HCT116 (cell line): Measurements from ENCODE around the gene USH1C. TPM values are rescaled to one million over a fixed set of nuclear protein-coding genes. Genes with fewer than 3 reads are reported as not detected.

Experiments used
- ATAC-seq: fragments of 200-7000 bp; cut with Tn5 transposase; 2 replicates; pipeline ENCODE4 v1.9.1; 2020; ENCODE audit warnings: mild to moderate bottlenecking, moderate library complexity
- BruUV-seq: library from RNA; stranded (reverse); fragments of 400-500 nt; replicated peaks from 2 replicates; lab custom pipeline; 2021; lab: Mats Ljungman, UMichigan
- CTCF ChIA-PET: fragments of 300-600 bp; sonication (Branson Sonifier 250); formaldehyde crosslinking; loops from one replicate; lab custom pipeline; 2021; ENCODE audit warnings: antibody characterized with exemption; lab: Charles Lee
- POLR2A ChIA-PET: fragments of 300-600, 350-600 bp; sonication (Branson Sonifier 250); formaldehyde crosslinking; loops from one replicate; lab custom pipeline; 2021; ENCODE audit warnings: antibody characterized with exemption; lab: Charles Lee
- RAD21 ChIA-PET, 2 experiments: fragments of 300-600 bp; sonication (Branson Sonifier 250); formaldehyde crosslinking; loops; one replicate each; lab custom pipeline; 2023; ENCODE audit warnings: low total read pairs in 2 of 2; ENCODE audit not compliant: uncharacterized antibody in 2 of 2, unreplicated experiment in 2 of 2, low non-redundant PET in 1 of 2; lab: Charles Lee
- DNase-seq: peaks from one replicate; pipeline ENCODE4 v3.0.0-alpha.2; 2010; ENCODE audit warnings: low read depth, low spot score
- H2AFZ ChIP-seq: fragments of 200-600 bp; shearing (Covaris generic), sonication (generic); 2 replicates; pipeline ENCODE4 v1.6.1; 2017; ENCODE audit warnings: low read depth, mixed run types, mixed read lengths, antibody characterized with exemption, low read length; ENCODE audit not compliant: poor library complexity, severe bottlenecking
- H3K27ac ChIP-seq: 2 replicates; pipeline ENCODE4 v1.5.1; 2012; ENCODE audit warnings: low read depth, low read length
- H3K27me3 ChIP-seq: fragments of 200-600 bp; sonication (generic); 2 replicates; pipeline ENCODE4 v1.6.1; 2016; ENCODE audit warnings: mixed run types, low read length, mixed read lengths; ENCODE audit not compliant: insufficient read depth
- H3K36me3 ChIP-seq, 2 experiments: fragments of 200-500 bp in 1 of 2; fragments of 200-600 bp in 1 of 2; sonication (Bioruptor generic) in 1 of 2; sonication (generic) in 1 of 2; 2 replicates each; pipeline versions ENCODE4 v1.5.1 to v1.6.1; 2014 to 2016; ENCODE audit warnings: low read length in 2 of 2, inconsistent platforms in 1 of 2, mixed read lengths in 1 of 2, mixed run types in 1 of 2; ENCODE audit not compliant: insufficient read depth in 2 of 2, control insufficient read depth in 1 of 2
- H3K4me1 ChIP-seq, 2 experiments: fragments of 200-600 bp in 1 of 2; sonication (generic) in 1 of 2; 2 replicates each; pipeline versions ENCODE4 v1.5.1 to v1.6.1; 2012 to 2017; ENCODE audit warnings: low read length in 2 of 2, inconsistent platforms in 1 of 2, mild to moderate bottlenecking in 1 of 2, mixed read lengths in 1 of 2, mixed run types in 1 of 2, moderate library complexity in 1 of 2; ENCODE audit not compliant: insufficient read depth in 2 of 2, control insufficient read depth in 1 of 2
- H3K4me2 ChIP-seq: fragments of 200-600 bp; sonication (generic); 2 replicates; pipeline ENCODE4 v1.6.1; 2017; ENCODE audit warnings: mixed run types, low read length, mixed read lengths
- H3K4me3 ChIP-seq, 2 experiments: fragments of 200-600 bp in 1 of 2; sonication (generic) in 1 of 2; replicated peaks in 1 of 2; 2 replicates each; pipeline ENCODE4 v1.5.1; 2011 to 2016; ENCODE audit warnings: low read length in 2 of 2, control low read depth in 1 of 2, low read depth in 1 of 2, mild to moderate bottlenecking in 1 of 2, mixed read lengths in 1 of 2, mixed run types in 1 of 2
- H3K79me2 ChIP-seq: fragments of 200-600 bp; sonication (generic); 2 replicates; pipeline ENCODE4 v1.6.1; 2017; ENCODE audit warnings: mild to moderate bottlenecking, mixed run types, low read length, moderate library complexity, mixed read lengths; ENCODE audit not compliant: insufficient read depth
- H3K9ac ChIP-seq: fragments of 200-600 bp; sonication (generic); 2 replicates; pipeline ENCODE4 v1.6.1; 2016; ENCODE audit warnings: low read length, mixed read lengths
- H3K9me2 ChIP-seq: fragments of 200-600 bp; sonication (generic), shearing (Covaris generic); 2 replicates; pipeline ENCODE4 v1.6.1; 2017; ENCODE audit warnings: mixed run types, mild to moderate bottlenecking, moderate library complexity; ENCODE audit not compliant: insufficient read depth
- H3K9me3 ChIP-seq, 2 experiments: fragments of 200-500 bp in 1 of 2; fragments of 200-600 bp in 1 of 2; sonication (Bioruptor generic) in 1 of 2; sonication (generic) in 1 of 2; 2 replicates each; pipeline ENCODE4 v1.6.1; 2014 to 2017; ENCODE audit warnings: low read length in 2 of 2, mixed read lengths in 2 of 2, inconsistent platforms in 1 of 2, low read depth in 1 of 2, mild to moderate bottlenecking in 1 of 2, mixed run types in 1 of 2, moderate library complexity in 1 of 2; ENCODE audit not compliant: control insufficient read depth in 1 of 2, insufficient read depth in 1 of 2
- H4K20me1 ChIP-seq: fragments of 200-600 bp; sonication (generic), shearing (Covaris generic); 2 replicates; pipeline ENCODE4 v1.6.1; 2017; ENCODE audit warnings: mixed run types, mild to moderate bottlenecking, moderate library complexity; ENCODE audit not compliant: insufficient read depth
- RAD21 ChIP-seq: IDR thresholded peaks from 2 replicates; pipeline ENCODE4 v1.6.1; 2012; ENCODE audit warnings: low read depth, mild to moderate bottlenecking
- SIN3A ChIP-seq: IDR thresholded peaks from 2 replicates; pipeline ENCODE4 v1.6.1; 2012; ENCODE audit warnings: low read depth
- intact Hi-C: fragments of 100-400 bp; cut with micrococcal nuclease; formaldehyde crosslinking; loops from 2 replicates; pipeline ENCODE4 v1.10.0; 2022
- total RNA-seq: library from RNA; stranded (reverse); gene quantifications from one replicate; pipeline ENCODE4 v1.2.1, GENCODE V29; 2021; ENCODE audit not compliant: unreplicated experiment
- TF ChIP-seq, protein P1 (sequence below): IDR thresholded peaks from 2 replicates; pipeline ENCODE4 v1.6.1; 2012; ENCODE audit warnings: low read depth
- TF ChIP-seq, protein P2 (sequence below), 3 experiments: fragments of 200-600 bp in 1 of 3; sonication (generic) in 1 of 3; IDR thresholded peaks in 2 of 3; conservative IDR thresholded peaks in 1 of 3; 2 replicates each; pipeline ENCODE4 v1.5.1; 2012 to 2017; ENCODE audit warnings: low read depth in 2 of 3, low read length in 2 of 3, antibody characterized with exemption in 1 of 3, borderline replicate concordance in 1 of 3, control low read depth in 1 of 3, mild to moderate bottlenecking in 1 of 3, mixed read lengths in 1 of 3, mixed run types in 1 of 3, moderate library complexity in 1 of 3; ENCODE audit not compliant: insufficient read depth in 1 of 3

USH1C gene
- total RNA-seq, 1 experiment from 2014 or later, result 13.4 TPM

- no peak overlapping the region for H2AFZ ChIP-seq
- H3K4me2 ChIP-seq, result no peak overlapping the region
- no peaks in the 10 kb centered on the region for H3K36me3 ChIP-seq
- DNase-seq (peak; percentile 29), ATAC-seq (peak; percentile 89)
- peaks cover 5 to 12% of the 10 kb centered on the region in 2 experiments; a peak in 3 of 4 replicates for H3K4me1 ChIP-seq
- H3K79me2 ChIP-seq, result no peaks in the 10 kb centered on the region
- no peak overlapping the region for H3K9ac ChIP-seq
- TF ChIP-seq, protein P1, sequence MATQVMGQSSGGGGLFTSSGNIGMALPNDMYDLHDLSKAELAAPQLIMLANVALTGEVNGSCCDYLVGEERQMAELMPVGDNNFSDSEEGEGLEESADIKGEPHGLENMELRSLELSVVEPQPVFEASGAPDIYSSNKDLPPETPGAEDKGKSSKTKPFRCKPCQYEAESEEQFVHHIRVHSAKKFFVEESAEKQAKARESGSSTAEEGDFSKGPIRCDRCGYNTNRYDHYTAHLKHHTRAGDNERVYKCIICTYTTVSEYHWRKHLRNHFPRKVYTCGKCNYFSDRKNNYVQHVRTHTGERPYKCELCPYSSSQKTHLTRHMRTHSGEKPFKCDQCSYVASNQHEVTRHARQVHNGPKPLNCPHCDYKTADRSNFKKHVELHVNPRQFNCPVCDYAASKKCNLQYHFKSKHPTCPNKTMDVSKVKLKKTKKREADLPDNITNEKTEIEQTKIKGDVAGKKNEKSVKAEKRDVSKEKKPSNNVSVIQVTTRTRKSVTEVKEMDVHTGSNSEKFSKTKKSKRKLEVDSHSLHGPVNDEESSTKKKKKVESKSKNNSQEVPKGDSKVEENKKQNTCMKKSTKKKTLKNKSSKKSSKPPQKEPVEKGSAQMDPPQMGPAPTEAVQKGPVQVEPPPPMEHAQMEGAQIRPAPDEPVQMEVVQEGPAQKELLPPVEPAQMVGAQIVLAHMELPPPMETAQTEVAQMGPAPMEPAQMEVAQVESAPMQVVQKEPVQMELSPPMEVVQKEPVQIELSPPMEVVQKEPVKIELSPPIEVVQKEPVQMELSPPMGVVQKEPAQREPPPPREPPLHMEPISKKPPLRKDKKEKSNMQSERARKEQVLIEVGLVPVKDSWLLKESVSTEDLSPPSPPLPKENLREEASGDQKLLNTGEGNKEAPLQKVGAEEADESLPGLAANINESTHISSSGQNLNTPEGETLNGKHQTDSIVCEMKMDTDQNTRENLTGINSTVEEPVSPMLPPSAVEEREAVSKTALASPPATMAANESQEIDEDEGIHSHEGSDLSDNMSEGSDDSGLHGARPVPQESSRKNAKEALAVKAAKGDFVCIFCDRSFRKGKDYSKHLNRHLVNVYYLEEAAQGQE, result no peak
- peak; percentile 96 for TF ChIP-seq RAD21
- TF ChIP-seq SIN3A, result no peak
- TF ChIP-seq, protein P2, sequence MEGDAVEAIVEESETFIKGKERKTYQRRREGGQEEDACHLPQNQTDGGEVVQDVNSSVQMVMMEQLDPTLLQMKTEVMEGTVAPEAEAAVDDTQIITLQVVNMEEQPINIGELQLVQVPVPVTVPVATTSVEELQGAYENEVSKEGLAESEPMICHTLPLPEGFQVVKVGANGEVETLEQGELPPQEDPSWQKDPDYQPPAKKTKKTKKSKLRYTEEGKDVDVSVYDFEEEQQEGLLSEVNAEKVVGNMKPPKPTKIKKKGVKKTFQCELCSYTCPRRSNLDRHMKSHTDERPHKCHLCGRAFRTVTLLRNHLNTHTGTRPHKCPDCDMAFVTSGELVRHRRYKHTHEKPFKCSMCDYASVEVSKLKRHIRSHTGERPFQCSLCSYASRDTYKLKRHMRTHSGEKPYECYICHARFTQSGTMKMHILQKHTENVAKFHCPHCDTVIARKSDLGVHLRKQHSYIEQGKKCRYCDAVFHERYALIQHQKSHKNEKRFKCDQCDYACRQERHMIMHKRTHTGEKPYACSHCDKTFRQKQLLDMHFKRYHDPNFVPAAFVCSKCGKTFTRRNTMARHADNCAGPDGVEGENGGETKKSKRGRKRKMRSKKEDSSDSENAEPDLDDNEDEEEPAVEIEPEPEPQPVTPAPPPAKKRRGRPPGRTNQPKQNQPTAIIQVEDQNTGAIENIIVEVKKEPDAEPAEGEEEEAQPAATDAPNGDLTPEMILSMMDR (IDR thresholded peaks at IDR 0.05 in 2 of 3, conservative IDR thresholded peaks at IDR 0.05 in 1 of 3; ENCODE audit: borderline replicate concordance in 1 of 3, insufficient read depth in 1 of 3, low read depth in 2 of 3, low read length in 2 of 3), result peak; percentile 91 to 92 (median 91)
- BruUV-seq, result no TSS peak
- no peaks in the 10 kb centered on the region for H3K9me3 ChIP-seq
- ChIA-PET CTCF (interaction anchor here (0.8 to 2.8 kb wide), 4 partner anchors 24 to 120 kb away, joined by 3 to 27 read pairs (median 4); no protein-coding TSS in a partner anchor), POLR2A (no interaction called here), RAD21 (interaction anchor here (0.6 to 1.9 kb wide), 4 partner anchors 23 to 282 kb away, joined by 3 to 8 read pairs (median 4); no protein-coding TSS in a partner anchor)
- intact Hi-C loops, result loop anchor here (1.0 to 10.0 kb wide), 3 partner anchors 120 to 560 kb away; no protein-coding TSS in a partner anchor
- H3K9me2 ChIP-seq, result no peaks in the 10 kb centered on the region
- H3K27me3 ChIP-seq, result no peaks in the 10 kb centered on the region
- no peaks in the 10 kb centered on the region for H4K20me1 ChIP-seq
- H3K4me3 ChIP-seq, result no peak overlapping the region
- H3K27ac ChIP-seq, result no peak overlapping the region
Measured at GRCh38 chr11:17504330-17505107, 39.7 kb downstream of the USH1C start.
